Body of pancreas (tissue), 2 donors: ENCODE results near the gene POTEH. TPM values are rescaled to one million over a fixed set of nuclear protein-coding genes. Genes with fewer than 3 reads are reported as not detected.

Experiments used
- small RNA-seq: library from RNA; depleted of rRNA; stranded (forward); fragments of <200 nt; gene quantifications from one replicate; pipeline ENCODE3, GENCODE V24; 2016
- total RNA-seq, 2 donors: library from RNA; depleted of rRNA; stranded (reverse); fragments of >200 nt; gene quantifications; one replicate each; pipeline ENCODE4 v1.1.0, GENCODE V29; 2016

The POTEH gene
- total RNA-seq, 2 donors from 2014 or later: not detected

Small RNAs within 50 kb of the gene (small RNA-seq; reads per million reads assigned to genes)
- not detected for gene RNU6-816P

Other genes with a start within 250 kb of the POTEH start
- gene OR11H1, start 161.8 kb upstream of the POTEH start, total RNA-seq: not detected